Astrocyte of the cerebellum (primary cell): ENCODE data around the gene CRLF2.
"Not testable (repeated sequence)": the region's sequence is repeated elsewhere in the genome, so short reads cannot be mapped to it uniquely, and the experiment has no call there.

Experiments used
- DNase-seq: peaks from one replicate; pipeline ENCODE4 v3.0.0-alpha.2; 2011; ENCODE audit warnings: low read depth
- H3K4me3 ChIP-seq: 2 replicates; pipeline ENCODE4 v1.5.1; 2011; ENCODE audit warnings: mild to moderate bottlenecking, low read depth, low read length, moderate library complexity
- CTCF ChIP-seq: IDR thresholded peaks from 2 replicates; pipeline ENCODE4 v1.5.1; 2012; ENCODE audit warnings: low read length, low read depth, moderate library complexity, mild to moderate bottlenecking; ENCODE audit errors: missing control alignments
- in situ Hi-C: cut with HindIII; loops from 2 replicates; pipeline ENCODE4 v1.10.0; 2017; ENCODE audit warnings: low sequenced_read_pairs

The CRLF2 gene

DNA sequence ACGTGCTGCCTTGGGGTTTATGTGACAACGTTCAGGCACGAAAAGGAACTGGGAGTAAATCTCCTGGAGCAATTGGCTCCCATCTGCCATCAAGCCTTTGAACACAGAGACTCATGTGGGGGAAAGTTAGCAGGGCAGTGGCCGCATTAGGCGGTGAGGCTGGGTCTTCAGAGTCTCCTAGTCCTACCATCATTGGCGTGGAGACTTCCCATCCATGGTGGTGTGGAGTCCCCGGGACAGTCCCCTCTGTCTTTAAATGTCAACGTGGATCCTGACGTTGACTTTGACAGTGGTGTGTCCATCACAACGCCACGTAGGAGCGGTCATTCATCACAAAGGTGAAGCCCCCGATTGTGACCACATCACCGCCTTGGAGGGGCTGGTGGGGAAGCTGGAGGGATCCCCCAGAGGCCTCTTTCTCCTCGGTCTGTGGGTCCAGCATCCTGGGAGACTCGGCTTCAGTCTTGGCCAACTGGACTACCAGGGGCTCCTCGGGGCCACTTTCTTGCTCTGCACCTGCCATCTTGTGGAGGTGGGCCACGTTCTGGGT lies 21.8 kb downstream of the CRLF2 start:
- H3K4me3 ChIP-seq = no peak overlapping the region
- no peak for DNase-seq
- no peak for TF ChIP-seq CTCF
- in situ Hi-C loops = no loop called here

DNA sequence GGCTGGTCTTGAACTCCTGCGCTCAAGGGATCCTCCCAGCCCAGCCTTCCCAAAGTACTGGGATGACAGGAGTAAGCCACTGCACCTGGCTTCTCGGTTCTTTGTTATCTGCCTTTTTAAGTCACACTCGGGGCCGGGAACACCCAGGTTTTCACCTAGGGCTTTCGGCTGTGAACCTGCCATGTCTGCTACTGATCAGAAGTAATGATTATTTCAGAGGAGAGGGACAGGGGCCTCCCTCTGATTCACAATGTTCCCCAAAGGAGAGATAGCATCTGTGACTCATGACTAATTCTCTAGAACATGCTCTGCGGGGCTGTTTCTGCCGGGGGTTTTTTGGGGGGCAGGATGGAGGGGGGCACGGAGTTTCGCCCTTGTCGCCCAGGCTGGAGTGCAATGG lies 26.9 kb downstream of the CRLF2 start:
- no peak for DNase-seq
- TF ChIP-seq CTCF = no peak
- no peak overlapping the region for H3K4me3 ChIP-seq
- in situ Hi-C loops = no loop called here

DNA sequence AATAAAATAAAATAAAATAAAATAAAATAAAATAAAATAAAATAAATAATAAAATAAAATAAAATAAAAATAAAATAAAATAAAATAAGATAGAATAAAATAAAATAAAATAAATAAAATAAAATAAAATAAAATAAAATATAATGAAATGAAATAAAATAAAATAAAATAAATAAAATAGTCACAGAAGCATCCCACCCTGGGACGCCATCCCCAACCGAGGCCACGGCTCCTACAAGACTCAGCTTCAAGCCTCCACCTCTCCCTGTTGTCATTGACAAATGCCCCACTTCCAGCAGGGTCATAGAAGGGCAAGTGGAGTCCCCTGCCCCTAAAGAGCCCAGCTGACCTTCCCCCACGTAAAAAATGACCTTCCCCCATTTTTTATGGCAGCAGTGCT lies 30.2 kb downstream of the CRLF2 start:
- H3K4me3 ChIP-seq = no peak overlapping the region
- in situ Hi-C loops = no loop called here
- DNase-seq = no peak
- TF ChIP-seq CTCF = no peak

GRCh38 chrX:1181661-1182060 lies 30.8 kb downstream of the CRLF2 start:
- H3K4me3 ChIP-seq, DNase-seq, in situ Hi-C loops: not testable (repeated sequence)

- no peak for DNase-seq
- no peak overlapping the region for H3K4me3 ChIP-seq
- no peak for TF ChIP-seq CTCF
- in situ Hi-C loops = no loop called here
Measured at GRCh38 chrX:1181170-1181569, 31.3 kb downstream of the CRLF2 start.

- no peak for TF ChIP-seq CTCF
- DNase-seq = no peak
- in situ Hi-C loops = no loop called here
- no peak overlapping the region for H3K4me3 ChIP-seq
Measured at GRCh38 chrX:1178580-1179057, 33.8 kb downstream of the CRLF2 start.

DNA sequence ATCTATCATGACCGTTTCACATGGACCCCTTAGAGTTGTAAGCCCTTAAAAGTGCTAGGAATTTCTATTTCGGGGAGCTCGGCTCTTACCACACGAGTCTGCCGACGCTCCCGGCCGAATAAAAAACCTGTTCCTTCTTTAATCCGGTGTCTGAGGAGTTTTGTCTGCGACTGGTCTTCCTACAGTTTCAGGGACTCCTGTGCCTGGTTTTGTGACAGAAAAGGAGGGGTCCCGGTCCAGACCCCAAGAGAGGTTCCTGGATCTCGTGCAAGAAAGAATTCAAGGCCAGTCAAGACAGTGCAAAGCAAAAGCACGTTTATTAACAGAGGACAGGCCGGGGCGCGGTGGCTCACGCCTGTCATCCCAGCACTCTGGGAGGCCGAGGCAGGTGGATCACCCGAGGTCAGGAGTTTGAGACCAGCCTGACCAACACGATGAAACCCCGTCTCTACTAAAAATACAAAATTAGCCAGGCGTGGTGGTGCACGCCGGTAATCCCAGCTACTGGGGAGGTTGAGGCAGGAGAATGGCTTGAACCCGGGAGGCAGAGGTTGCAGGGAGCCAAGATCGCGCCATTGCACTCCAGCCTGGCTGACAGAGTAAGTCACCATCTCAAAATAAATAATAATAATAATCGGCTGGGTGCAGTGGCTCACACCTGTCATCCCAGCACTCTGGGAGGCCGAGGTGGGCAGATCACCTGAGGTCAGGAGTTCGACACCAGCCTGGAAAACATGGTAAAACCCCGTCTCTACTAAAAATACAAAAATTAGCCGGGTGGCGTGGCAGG lies 35.7 kb downstream of the CRLF2 start:
- H3K4me3 ChIP-seq, in situ Hi-C loops, DNase-seq: not testable (repeated sequence)

- in situ Hi-C loops, DNase-seq, H3K4me3 ChIP-seq: not testable (repeated sequence)
Measured at GRCh38 chrX:1174609-1175545, 37.6 kb downstream of the CRLF2 start.

DNA sequence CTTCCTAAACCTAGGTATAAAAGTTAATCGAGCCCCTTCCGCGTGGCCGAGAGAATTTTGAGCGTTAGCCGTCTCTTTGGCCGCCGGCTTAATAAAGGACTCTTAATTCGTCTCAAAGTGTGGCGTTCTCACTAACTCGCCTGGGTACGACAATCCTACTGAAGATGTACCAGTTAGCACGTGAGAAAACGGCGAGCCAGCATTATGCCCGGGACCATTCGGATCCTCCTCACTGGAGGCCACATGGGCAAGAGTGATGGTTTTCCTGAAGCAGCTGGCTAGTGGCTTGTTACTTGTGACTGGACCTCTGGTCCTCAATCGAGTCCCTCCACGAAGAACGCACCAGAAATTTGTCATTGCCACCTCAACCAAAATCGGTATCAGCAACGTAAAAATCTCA lies 39.0 kb downstream of the CRLF2 start:
- in situ Hi-C loops, DNase-seq, H3K4me3 ChIP-seq: not testable (repeated sequence)
